Omental fat pad (tissue), 4 donors: ENCODE results near the gene TGFBR3. TPM values are rescaled to one million over a fixed set of nuclear protein-coding genes. Genes with fewer than 3 reads are reported as not detected.

Experiments used
- ATAC-seq: fragments of 150-250 bp; one replicate; pipeline ENCODE4 v1.9.1; 2016; ENCODE audit warnings: mild to moderate bottlenecking, moderate library complexity; ENCODE audit not compliant: low FRiP score
- DNase-seq: peaks from one replicate; pipeline ENCODE4 v3.0.0-alpha.2; 2019; ENCODE audit warnings: low spot score
- CTCF ChIP-seq, 3 donors: fragments of 450-650 bp; IDR thresholded peaks; one replicate each; pipeline ENCODE4 v1.5.1; 2016 to 2017; ENCODE audit warnings: antibody characterized with exemption in 3 of 3, mild to moderate bottlenecking in 3 of 3, moderate library complexity in 2 of 3
- total RNA-seq, 4 donors: library from RNA; depleted of rRNA; stranded (reverse); fragments of >200 nt; gene quantifications; one replicate each; pipeline ENCODE4 v1.1.0, GENCODE V29; 2016

The TGFBR3 gene
- total RNA-seq, 4 donors from 2014 or later: 104 to 267 (median 196) TPM

- ATAC-seq (no peak), DNase-seq (no peak)
- TF ChIP-seq CTCF (IDR thresholded peaks at IDR 0.05): no peak
Measured at GRCh38 chr1:91827087-91827458, 58.9 kb downstream of the TGFBR3 start.

- ATAC-seq (no peak), DNase-seq (no peak)
- TF ChIP-seq CTCF (IDR thresholded peaks at IDR 0.05): no peak
Measured at GRCh38 chr1:91826649-91827048, 59.3 kb downstream of the TGFBR3 start.

- TF ChIP-seq CTCF (IDR thresholded peaks at IDR 0.05): no peak
- ATAC-seq: no peak
- DNase-seq: no peak
Measured at GRCh38 chr1:91826248-91826647, 59.7 kb downstream of the TGFBR3 start.

GRCh38 chr1:91821126-91821868 lies 64.7 kb downstream of the TGFBR3 start:
- ATAC-seq (no peak), DNase-seq (no peak)
- no peak for TF ChIP-seq CTCF (IDR thresholded peaks at IDR 0.05)

- no peak for ATAC-seq
- TF ChIP-seq CTCF (IDR thresholded peaks at IDR 0.05): no peak
- no peak for DNase-seq
Measured at GRCh38 chr1:91819038-91819788, 66.7 kb downstream of the TGFBR3 start.

GRCh38 chr1:91818713-91818975 lies 67.3 kb downstream of the TGFBR3 start:
- DNase-seq (no peak), ATAC-seq (no peak)
- no peak for TF ChIP-seq CTCF (IDR thresholded peaks at IDR 0.05)
